AG09309 (cell line): Measurements from ENCODE around the gene COL19A1.
"Not testable (repeated sequence)": the region's sequence is repeated elsewhere in the genome, so short reads cannot be mapped to it uniquely, and the experiment has no call there.

Source experiments
- DNase-seq: peaks from one replicate; pipeline ENCODE4 v3.0.0-alpha.2; 2010; ENCODE audit warnings: low read depth
- H3K4me3 ChIP-seq: 2 replicates; pipeline ENCODE4 v1.5.1; 2011; ENCODE audit warnings: mild to moderate bottlenecking, low read depth, low read length, moderate library complexity; ENCODE audit not compliant: control insufficient read depth
- CTCF ChIP-seq: IDR thresholded peaks from 2 replicates; pipeline ENCODE4 v1.5.1; 2011; ENCODE audit warnings: mild to moderate bottlenecking, low read depth, low read length, inconsistent platforms; ENCODE audit not compliant: insufficient read depth, control insufficient read depth; ENCODE audit errors: missing control alignments

The COL19A1 gene

GRCh38 chr6:69866351-69866769 is at the start of gene COL19A1:
COL19A1 (plus strand) TSS chr6:69866556; CDS start chr6:69879568, 13,012 bp downstream.
- no peak for TF ChIP-seq CTCF
- DNase-seq = no peak
- peak within 1 kb of the TSS; percentile 38 for H3K4me3 ChIP-seq

- no peak for TF ChIP-seq CTCF
- no peak for DNase-seq
- no peak overlapping the region for H3K4me3 ChIP-seq
Observed at GRCh38 chr6:69816569-69816968, 49.8 kb upstream of the COL19A1 start.

GRCh38 chr6:69817358-69817757 is 49.0 kb upstream of the COL19A1 start:
- H3K4me3 ChIP-seq = no peak overlapping the region
- no peak for TF ChIP-seq CTCF
- DNase-seq = no peak

- TF ChIP-seq CTCF = no peak
- no peak overlapping the region for H3K4me3 ChIP-seq
- no peak for DNase-seq
Observed at GRCh38 chr6:69818223-69818930, 48.0 kb upstream of the COL19A1 start.

GRCh38 chr6:69819138-69819537 is 47.2 kb upstream of the COL19A1 start:
- no peak overlapping the region for H3K4me3 ChIP-seq
- TF ChIP-seq CTCF = no peak
- no peak for DNase-seq

GRCh38 chr6:69820018-69820417 is 46.3 kb upstream of the COL19A1 start:
- no peak overlapping the region for H3K4me3 ChIP-seq
- no peak for DNase-seq
- TF ChIP-seq CTCF = no peak

GRCh38 chr6:69820438-69820837 is 45.9 kb upstream of the COL19A1 start:
- no peak overlapping the region for H3K4me3 ChIP-seq
- DNase-seq = no peak

GRCh38 chr6:69824355-69824754 is 42.0 kb upstream of the COL19A1 start:
- not testable (repeated sequence) for H3K4me3 ChIP-seq, DNase-seq

More at GRCh38 chr6:69820438-69820837, 45.9 kb upstream of the COL19A1 start:
- TF ChIP-seq CTCF = no peak
